Panc1 (cell line): ENCODE data around the gene ATRAID. TPM values are rescaled to one million over a fixed set of nuclear protein-coding genes. Genes with fewer than 3 reads are reported as not detected.
A peak's percentile ranks its signal among the peaks of the same experiment; 100 is the strongest.

Experiments
- ATAC-seq: fragments of 200-7000 bp; cut with Tn5 transposase; 2 replicates; pipeline ENCODE4 v1.9.1; 2020; ENCODE audit warnings: mild to moderate bottlenecking, moderate library complexity
- BruUV-seq: library from RNA; stranded (reverse); fragments of 400-500 nt; replicated peaks from 2 replicates; lab custom pipeline; 2021; lab: Mats Ljungman, UMichigan
- CTCF ChIA-PET: fragments of 300-600 bp; sonication (Branson Sonifier 250); formaldehyde crosslinking; loops from one replicate; lab custom pipeline; 2022; ENCODE audit warnings: antibody characterized with exemption; lab: Charles Lee
- POLR2A ChIA-PET: fragments of 300-600 bp; sonication (Branson Sonifier 250); formaldehyde crosslinking; loops from one replicate; lab custom pipeline; 2022; ENCODE audit warnings: antibody characterized with exemption; lab: Charles Lee
- DNase-seq: peaks from one replicate; pipeline ENCODE4 v3.0.0-alpha.2; 2010; ENCODE audit warnings: low read depth, low spot score
- H3K27ac ChIP-seq: 2 replicates; pipeline ENCODE4 v1.5.1; 2011; ENCODE audit warnings: mild to moderate bottlenecking, low read length, inconsistent platforms
- H3K27me3 ChIP-seq: fragments of 200-500 bp; sonication (Bioruptor generic); 2 replicates; pipeline ENCODE4 v1.6.0; 2014; ENCODE audit warnings: low read length, inconsistent platforms; ENCODE audit not compliant: control insufficient read depth, insufficient read depth
- H3K36me3 ChIP-seq: fragments of 200-500 bp; sonication (Bioruptor generic); 2 replicates; pipeline ENCODE4 v1.5.1; 2014; ENCODE audit warnings: inconsistent platforms, mild to moderate bottlenecking, low read length, moderate library complexity; ENCODE audit not compliant: control insufficient read depth, insufficient read depth
- H3K4me1 ChIP-seq: 2 replicates; pipeline ENCODE4 v1.5.1; 2011; ENCODE audit warnings: inconsistent platforms, mild to moderate bottlenecking, low read length, moderate library complexity; ENCODE audit not compliant: control insufficient read depth, insufficient read depth
- H3K4me3 ChIP-seq, 2 experiments: 2 replicates each; pipeline ENCODE4 v1.5.1; 2011 to 2012; ENCODE audit warnings: low read depth in 2 of 2, low read length in 2 of 2, mild to moderate bottlenecking in 2 of 2, inconsistent platforms in 1 of 2, moderate library complexity in 1 of 2
- H3K9me3 ChIP-seq: fragments of 200-500 bp; sonication (Bioruptor generic); 2 replicates; pipeline ENCODE4 v1.5.1; 2014; ENCODE audit warnings: low read depth, mild to moderate bottlenecking, inconsistent platforms, low read length, moderate library complexity; ENCODE audit not compliant: control insufficient read depth, insufficient read depth
- CTCF ChIP-seq: fragments of 450-650 bp; IDR thresholded peaks from 2 replicates; pipeline ENCODE4 v1.5.1; 2017; ENCODE audit warnings: mild to moderate bottlenecking
- POLR2AphosphoS5 ChIP-seq: IDR thresholded peaks from 2 replicates; pipeline ENCODE4 v1.6.1; 2012; ENCODE audit warnings: mild to moderate bottlenecking, low read depth, low read length, moderate library complexity
- REST ChIP-seq, 2 experiments: IDR thresholded peaks; 2 replicates each; pipeline ENCODE4 v1.6.1; 2011 to 2012; ENCODE audit warnings: low read depth in 2 of 2, control low read depth in 1 of 2, low read length in 1 of 2, mild to moderate bottlenecking in 1 of 2, moderate library complexity in 1 of 2; ENCODE audit not compliant: insufficient read depth in 1 of 2
- SIN3A ChIP-seq: IDR thresholded peaks from 2 replicates; pipeline ENCODE4 v1.6.1; 2012; ENCODE audit warnings: low read depth, mild to moderate bottlenecking, low read length, moderate library complexity, borderline replicate concordance; ENCODE audit not compliant: insufficient read depth
- TCF7L2 ChIP-seq: IDR thresholded peaks from 2 replicates; pipeline ENCODE4 v1.6.1; 2011; ENCODE audit warnings: mild to moderate bottlenecking, low read depth, low read length, inconsistent platforms
- in situ Hi-C: cut with HindIII; loops from 2 replicates; pipeline ENCODE4 v1.10.0; 2016; ENCODE audit warnings: low sequenced_read_pairs, low pct_unique_long_range_greater_than_20kb
- intact Hi-C: fragments of 100-400 bp; cut with micrococcal nuclease; formaldehyde crosslinking; loops from one replicate; pipeline ENCODE4 v1.10.0; 2022; ENCODE audit not compliant: unreplicated experiment
- total RNA-seq: library from RNA; stranded (reverse); gene quantifications from one replicate; pipeline ENCODE4 v1.2.1, GENCODE V29; 2021; ENCODE audit not compliant: unreplicated experiment

ATRAID gene
- total RNA-seq, 1 experiment from 2014 or later: 111 TPM

- H3K4me3 ChIP-seq: no peak overlapping the region
- peaks cover 5% of the 10 kb centered on the region for H3K36me3 ChIP-seq
- in situ Hi-C loops (no loop called here), intact Hi-C loops (no loop called here)
- POLR2A ChIA-PET: no interaction called here
- no TSS peak for BruUV-seq
- peaks cover 6% of the 10 kb centered on the region for H3K4me1 ChIP-seq
- no peaks in the 10 kb centered on the region for H3K27me3 ChIP-seq
- CTCF ChIA-PET: no interaction called here
- no peak for ATAC-seq
- DNase-seq: no peak
- no peak overlapping the region for H3K27ac ChIP-seq
- TF ChIP-seq TCF7L2 (no peak), CTCF (no peak), POLR2AphosphoS5 (no peak), REST (IDR thresholded peaks at IDR 0.05; ENCODE audit: insufficient read depth in 1 of 2, low read depth in 2 of 2, low read length in 1 of 2) (no peak), SIN3A (no peak)
- no peaks in the 10 kb centered on the region for H3K9me3 ChIP-seq
These were observed 33.8 kb downstream of the ATRAID start for GRCh38 chr2:27245626-27246025.

GRCh38 chr2:27247893-27248292 lies 36.1 kb downstream of the ATRAID start:
- CTCF ChIA-PET: interaction anchor here (0.6 kb wide), 1 partner anchor 32 kb away, joined by 3 read pairs; no protein-coding TSS in a partner anchor
- POLR2A ChIA-PET: no interaction called here
- TSS peak; percentile 44 for BruUV-seq

More at GRCh38 chr2:27247893-27248292, 36.1 kb downstream of the ATRAID start:
- Histone ChIP-seq H3K27ac (no peak overlapping the region), H3K9me3 (no peaks in the 10 kb centered on the region), H3K27me3 (no peaks in the 10 kb centered on the region), H3K36me3 (no peaks in the 10 kb centered on the region; the same call in 1 of the 2 replicates), H3K4me3 (no peak overlapping the region), H3K4me1 (peaks cover 6% of the 10 kb centered on the region)
- intact Hi-C loops (no loop called here), in situ Hi-C loops (no loop called here)
- ATAC-seq (no peak), DNase-seq (no peak)
- TF ChIP-seq POLR2AphosphoS5: no peak
- TF ChIP-seq TCF7L2: no peak
- TF ChIP-seq CTCF: no peak
- TF ChIP-seq REST (IDR thresholded peaks at IDR 0.05; ENCODE audit: insufficient read depth in 1 of 2, low read depth in 2 of 2, low read length in 1 of 2): no peak
- no peak for TF ChIP-seq SIN3A
